H1 (cell line): ENCODE measurements around the gene OR2F1. TPM values are rescaled to one million over a fixed set of nuclear protein-coding genes. Genes with fewer than 3 reads are reported as not detected.

Experiments
- CTCF ChIA-PET: fragments of 300-600 bp; sonication (Branson Sonifier 250); formaldehyde crosslinking; loops from one replicate; lab custom pipeline; 2021; ENCODE audit not compliant: partially characterized antibody; lab: Charles Lee
- POLR2A ChIA-PET: fragments of 300-600 bp; sonication (Branson Sonifier 250); formaldehyde crosslinking; loops from one replicate; lab custom pipeline; 2021; ENCODE audit warnings: inconsistent platforms; ENCODE audit not compliant: partially characterized antibody; lab: Charles Lee
- DNase-seq, 2 experiments: peaks; one replicate each; pipeline versions ENCODE4 v3.0.0 to v3.0.0-alpha.2; 2010 to 2022; ENCODE audit warnings: low spot score in 2 of 2, low read depth in 1 of 2, mixed read lengths in 1 of 2
- FAIRE-seq: peaks from 2 replicates; lab custom pipeline; 2011; peaks lifted over from hg19 to GRCh38; lab: Jason Lieb, UNC
- H2AFZ ChIP-seq: 2 replicates; pipeline ENCODE4 v1.8.1; 2012; ENCODE audit warnings: low read length, inconsistent platforms
- H2AK5ac ChIP-seq: 2 replicates; pipeline ENCODE4 v1.6.1; 2013; ENCODE audit warnings: low read depth, low read length
- H2BK120ac ChIP-seq: replicated peaks from 2 replicates; pipeline ENCODE3; 2013; ENCODE audit warnings: low read depth, low read length, inconsistent platforms
- H2BK12ac ChIP-seq: 2 replicates; pipeline ENCODE4 v1.6.1; 2013; ENCODE audit warnings: low read depth, low read length
- H2BK15ac ChIP-seq: 2 replicates; pipeline ENCODE4 v1.6.1; 2013; ENCODE audit warnings: low read length
- H2BK20ac ChIP-seq: 2 replicates; pipeline ENCODE4 v1.6.1; 2013; ENCODE audit warnings: low read length
- H2BK5ac ChIP-seq: 2 replicates; pipeline ENCODE4 v1.6.1; 2013; ENCODE audit warnings: low read depth, low read length
- H3K14ac ChIP-seq: 2 replicates; pipeline ENCODE4 v1.6.1; 2013; ENCODE audit warnings: inconsistent platforms; ENCODE audit not compliant: insufficient read length
- H3K18ac ChIP-seq: 2 replicates; pipeline ENCODE4 v1.6.1; 2013; ENCODE audit warnings: low read length; ENCODE audit errors: extremely low read depth
- H3K23ac ChIP-seq: 2 replicates; pipeline ENCODE4 v1.6.1; 2013; ENCODE audit warnings: inconsistent platforms; ENCODE audit not compliant: insufficient read length
- H3K23me2 ChIP-seq: 2 replicates; pipeline ENCODE4 v1.6.1; 2013; ENCODE audit warnings: low read depth, low read length
- H3K27ac ChIP-seq: 2 replicates; pipeline ENCODE4 v1.6.1; 2011; ENCODE audit warnings: low read depth, low read length, inconsistent platforms
- H3K27me3 ChIP-seq, 4 experiments: replicated peaks in 1 of 4; 1 replicate in 1 of 4; 2 replicates in 3 of 4; pipeline versions ENCODE4 v1.6.1 to v1.8.1; 2011 to 2013; ENCODE audit warnings: low read length in 3 of 4, mild to moderate bottlenecking in 3 of 4, inconsistent platforms in 2 of 4, mixed read lengths in 2 of 4, moderate library complexity in 1 of 4; ENCODE audit not compliant: control insufficient read depth in 3 of 4, insufficient read depth in 3 of 4; ENCODE audit errors: extremely low read depth in 1 of 4
- H3K36me3 ChIP-seq, 4 experiments: 2 replicates each; pipeline versions ENCODE4 v1.6.1 to v1.8.1; 2011 to 2013; ENCODE audit warnings: mild to moderate bottlenecking in 4 of 4, low read length in 3 of 4, moderate library complexity in 2 of 4, control low read depth in 1 of 4, inconsistent platforms in 1 of 4; ENCODE audit not compliant: insufficient read depth in 4 of 4, control insufficient read depth in 2 of 4
- H3K4ac ChIP-seq: replicated peaks from 2 replicates; pipeline ENCODE3; 2013; ENCODE audit warnings: low read length, low read depth, mixed read lengths, inconsistent platforms; ENCODE audit not compliant: insufficient read length
- H3K4me1 ChIP-seq, 4 experiments: replicated peaks in 1 of 4; 1 replicate in 1 of 4; 2 replicates in 3 of 4; pipeline versions ENCODE4 v1.6.1 to v1.8.1; 2011 to 2013; ENCODE audit warnings: low read length in 3 of 4, inconsistent platforms in 2 of 4, mixed read lengths in 1 of 4; ENCODE audit not compliant: insufficient read depth in 4 of 4, control insufficient read depth in 3 of 4
- H3K4me2 ChIP-seq, 2 experiments: 2 replicates each; pipeline versions ENCODE4 v1.6.1 to v1.8.1; 2011 to 2013; ENCODE audit warnings: low read depth in 2 of 2, low read length in 2 of 2, control low read depth in 1 of 2, inconsistent platforms in 1 of 2, mild to moderate bottlenecking in 1 of 2; ENCODE audit not compliant: insufficient read depth in 1 of 2
- H3K4me3 ChIP-seq, 4 experiments: fragments of 200-600, 300-600 bp in 1 of 4; sonication (generic), shearing (Covaris generic), sonication (Bioruptor Twin) in 1 of 4; 2 replicates each; pipeline versions ENCODE4 v1.5.1 to v1.8.1; 2011 to 2016; ENCODE audit warnings: low read length in 4 of 4, low read depth in 3 of 4, control low read depth in 2 of 4, inconsistent platforms in 2 of 4, mild to moderate bottlenecking in 2 of 4, mixed read lengths in 1 of 4, moderate library complexity in 1 of 4; ENCODE audit not compliant: insufficient read depth in 2 of 4; ENCODE audit errors: extremely low read depth in 1 of 4
- H3K56ac ChIP-seq: replicated peaks from 2 replicates; pipeline ENCODE3; 2013; ENCODE audit warnings: low read depth, mild to moderate bottlenecking, mixed read lengths, low read length, inconsistent platforms; ENCODE audit not compliant: insufficient read length
- H3K79me1 ChIP-seq: 2 replicates; pipeline ENCODE4 v1.6.1; 2013; ENCODE audit warnings: low read depth, low read length, control low read depth
- H3K79me2 ChIP-seq, 2 experiments: 2 replicates each; pipeline versions ENCODE4 v1.6.1 to v1.8.1; 2012 to 2013; ENCODE audit warnings: low read length in 2 of 2, mild to moderate bottlenecking in 2 of 2, inconsistent platforms in 1 of 2; ENCODE audit not compliant: insufficient read depth in 2 of 2, control insufficient read depth in 1 of 2
- H3K9ac ChIP-seq, 4 experiments: replicated peaks in 1 of 4; 1 replicate in 1 of 4; 2 replicates in 3 of 4; pipeline versions ENCODE4 v1.6.1 to v1.8.1; 2011 to 2013; ENCODE audit warnings: low read depth in 3 of 4, low read length in 3 of 4, control low read depth in 2 of 4, mild to moderate bottlenecking in 2 of 4, moderate library complexity in 2 of 4, inconsistent platforms in 1 of 4; ENCODE audit errors: extremely low read depth in 1 of 4
- H3K9me3 ChIP-seq, 2 experiments: 2 replicates each; pipeline versions ENCODE4 v1.6.1 to v1.8.1; 2012 to 2013; ENCODE audit warnings: mild to moderate bottlenecking in 2 of 2, moderate library complexity in 2 of 2, control low read depth in 1 of 2, inconsistent platforms in 1 of 2, low read depth in 1 of 2, low read length in 1 of 2, mixed read lengths in 1 of 2; ENCODE audit not compliant: insufficient read depth in 2 of 2
- H4K20me1 ChIP-seq, 2 experiments: replicated peaks in 1 of 2; 2 replicates each; pipeline versions ENCODE3 to v1.8.1; 2011 to 2013; ENCODE audit warnings: inconsistent platforms in 2 of 2, low read length in 2 of 2, mild to moderate bottlenecking in 1 of 2; ENCODE audit not compliant: insufficient read depth in 2 of 2, control insufficient read depth in 1 of 2
- H4K5ac ChIP-seq: 2 replicates; pipeline ENCODE4 v1.6.1; 2013; ENCODE audit warnings: low read length, low read depth, mixed read lengths, inconsistent platforms; ENCODE audit not compliant: insufficient read length
- H4K8ac ChIP-seq: 2 replicates; pipeline ENCODE4 v1.8.0; 2013; ENCODE audit warnings: mild to moderate bottlenecking, moderate library complexity, low read length, inconsistent platforms; ENCODE audit not compliant: insufficient read depth; ENCODE audit errors: extremely low read depth
- H4K91ac ChIP-seq: replicated peaks from 2 replicates; pipeline ENCODE3; 2013; ENCODE audit warnings: low read length, mixed read lengths, inconsistent platforms; ENCODE audit not compliant: insufficient read length
- EZH2 ChIP-seq: fragments of 200-600 bp; sonication (generic); IDR thresholded peaks from 2 replicates; pipeline ENCODE4 v1.7.1; 2012; ENCODE audit warnings: low read depth, mild to moderate bottlenecking, moderate library complexity, low read length, inconsistent platforms; ENCODE audit not compliant: severe bottlenecking
- GTF2F1 ChIP-seq: IDR thresholded peaks from 2 replicates; pipeline ENCODE4 v1.6.1; 2012; ENCODE audit warnings: low read depth, low read length, improper control_type of control experiment, borderline replicate concordance
- HDAC2 ChIP-seq, 2 experiments: fragments of 300-600 bp in 1 of 2; sonication (generic) in 1 of 2; IDR thresholded peaks; 2 replicates each; pipeline ENCODE4 v1.6.1; 2011 to 2012; ENCODE audit warnings: low read depth in 2 of 2, low read length in 2 of 2, mild to moderate bottlenecking in 2 of 2, moderate library complexity in 2 of 2, borderline replicate concordance in 1 of 2, inconsistent platforms in 1 of 2
- HDAC6 ChIP-seq: IDR thresholded peaks from one replicate; pipeline ENCODE4 v1.7.1; 2012; ENCODE audit warnings: low read depth, mild to moderate bottlenecking, inconsistent platforms, low read length, moderate library complexity
- JUN ChIP-seq: IDR thresholded peaks from 2 replicates; pipeline ENCODE4 v1.6.1; 2011; ENCODE audit warnings: low read depth, mild to moderate bottlenecking, improper control_type of control experiment, low read length
- MAX ChIP-seq: IDR thresholded peaks from 2 replicates; pipeline ENCODE4 v1.6.1; 2012; ENCODE audit warnings: inconsistent platforms
- PHF8 ChIP-seq: fragments of 200-600 bp; sonication (generic); conservative IDR thresholded peaks from 2 replicates; pipeline ENCODE4 v1.7.1; 2012; ENCODE audit warnings: low read depth, mild to moderate bottlenecking, inconsistent platforms, low read length, moderate library complexity
- POLR2AphosphoS5 ChIP-seq: IDR thresholded peaks from 2 replicates; pipeline ENCODE4 v1.6.1; 2011; ENCODE audit warnings: low read depth, low read length
- RNF2 ChIP-seq: fragments of 200-900, 300-1000 bp; sonication (generic); IDR thresholded peaks from 2 replicates; pipeline ENCODE4 v1.7.1; 2016; ENCODE audit warnings: borderline replicate concordance, low read depth, mild to moderate bottlenecking, antibody characterized with exemption, low read length; ENCODE audit not compliant: poor library complexity, severe bottlenecking; ENCODE audit errors: missing control alignments
- SP4 ChIP-seq: IDR thresholded peaks from 2 replicates; pipeline ENCODE4 v1.6.1; 2012; ENCODE audit warnings: low read length, inconsistent platforms
- TEAD4 ChIP-seq: IDR thresholded peaks from 2 replicates; pipeline ENCODE4 v1.6.1; 2012; ENCODE audit warnings: low read depth, low read length, inconsistent platforms, mixed read lengths
- YY1 ChIP-seq: IDR thresholded peaks from 2 replicates; pipeline ENCODE4 v1.6.1; 2011; ENCODE audit warnings: low read depth, mild to moderate bottlenecking, low read length
- WGBS, 2 experiments: shearing (Covaris generic) in 1 of 2; methylation state at CpG; one replicate each; pipeline versions ENCODE4 v1.1.6 to v1.1.7; 2013 to 2015; ENCODE audit warnings: low lambda C conversion rate in 2 of 2, mixed read lengths in 2 of 2, inconsistent platforms in 1 of 2, low coverage in 1 of 2, missing lambda C conversion rate in 1 of 2; ENCODE audit not compliant: insufficient replicate concordance in 2 of 2, insufficient coverage in 1 of 2, insufficient read length in 1 of 2; ENCODE audit errors: extremely low coverage in 1 of 2, missing lambda C conversion rate in 1 of 2; 5-methylcytosine and 5-hydroxymethylcytosine counted together
- polyA plus RNA-seq, 7 experiments: library from polyadenylated mRNA; depleted of rRNA in 3 of 7; stranded (reverse) in 5 of 7; unstranded in 2 of 7; fragments of >200 nt in 5 of 7; fragments of 200-250 nt in 2 of 7; gene quantifications; 1 replicate in 5 of 7; 2 replicates in 1 of 7; 4 replicates in 1 of 7; pipeline versions ENCODE4 v1.2.1 to v1.2.3, GENCODE V29; 2011 to 2013; ENCODE audit warnings: missing spikeins in 2 of 7, mixed read lengths in 2 of 7
- total RNA-seq: library from RNA; stranded (reverse); fragmentation: NEBNext Ultra II Directional; extraction: Animal tissue kit (Norgen Biotek cat#: 25700); gene quantifications from 2 replicates; pipeline ENCODE4 v1.2.1, GENCODE V29; 2021

OR2F1 gene
- total and polyA plus RNA-seq, 2 of the 8 experiments (the other 6 are each of a cell fraction or from before 2014, with no cell fraction given), result 0.19 TPM; not detected in 1

- H3K27me3 ChIP-seq, result no peaks in the 10 kb centered on the region
- H2AK5ac ChIP-seq, result no peak overlapping the region
- FAIRE-seq, result no peak
- TF ChIP-seq MAX (no peak), POLR2AphosphoS5 (no peak), YY1 (no peak), PHF8 (no peak), HDAC2 (IDR thresholded peaks at IDR 0.05; ENCODE audit: borderline replicate concordance in 1 of 2, low read depth in 2 of 2, low read length in 2 of 2) (no peak), TEAD4 (no peak), SP4 (no peak), RNF2 (no peak), HDAC6 (no peak), EZH2 (no peak), GTF2F1 (no peak), JUN (no peak)
Observed at GRCh38 chr7:143960813-143961610, 6.4 kb downstream of the OR2F1 start.

More at GRCh38 chr7:143960813-143961610, 6.4 kb downstream of the OR2F1 start:
- Histone ChIP-seq H2BK120ac (no peak overlapping the region), H3K9me3 (no peaks in the 10 kb centered on the region), H2BK15ac (no peak overlapping the region), H2BK5ac (no peak overlapping the region), H3K56ac (no peak overlapping the region), H3K4me2 (no peak overlapping the region), H3K23ac (no peak overlapping the region), H3K36me3 (no peaks in the 10 kb centered on the region), H2BK12ac (no peak overlapping the region), H4K91ac (no peak overlapping the region), H3K14ac (no peak overlapping the region), H3K18ac (no peak overlapping the region), H3K4me3 (no peak overlapping the region), H3K79me2 (no peaks in the 10 kb centered on the region), H2AFZ (no peak overlapping the region), H2BK20ac (no peak overlapping the region), H3K4me1 (peaks cover 0 to 4% (median 1%) of the 10 kb centered on the region in 4 experiments; a peak in 2 of 7 replicates), H3K27ac (no peak overlapping the region), H3K23me2 (no peaks in the 10 kb centered on the region), H3K79me1 (no peaks in the 10 kb centered on the region), H4K5ac (no peak overlapping the region), H4K8ac (no peak overlapping the region), H3K9ac (no peak overlapping the region), H3K4ac (no peak overlapping the region), H4K20me1 (no peaks in the 10 kb centered on the region)
- ChIA-PET POLR2A (no interaction called here), CTCF (interaction anchor here (0.9 to 1.9 kb wide), 2 partner anchors 11 to 15 kb away, joined by 3 to 7 read pairs; no protein-coding TSS in a partner anchor)
- WGBS, 2 experiments, result 85% methylated on average over 5 of the region's 5 CpGs; no CpG with 5 or more reads in 1 of the 2 experiments
- DNase-seq, result no peak
